Natural killer cell (primary cell): ENCODE measurements around the gene DEFB129. TPM values are rescaled to one million over a fixed set of nuclear protein-coding genes. Genes with fewer than 3 reads are reported as not detected.

Experiments used
- ATAC-seq, 3 donors: fragments of 150-1000 bp in 2 of 3; fragments of 200-7000 bp in 1 of 3; cut with Tn5 transposase; 1 replicate in 1 of 3; 2 replicates in 2 of 3; pipeline ENCODE4 v1.10.0; 2021; ENCODE audit warnings: mild to moderate bottlenecking in 2 of 3, moderate library complexity in 2 of 3
- DNase-seq, 2 donors: peaks; one replicate each; pipeline versions ENCODE4 v3.0.0 to v3.0.0-alpha.2; 2013 to 2021; ENCODE audit warnings: mixed read lengths in 1 of 2
- H3K27ac ChIP-seq: one replicate; pipeline ENCODE4 v1.5.1; 2013; ENCODE audit warnings: mild to moderate bottlenecking, low read length
- H3K27me3 ChIP-seq: one replicate; pipeline ENCODE4 v1.6.1; 2013; ENCODE audit warnings: low read length; ENCODE audit not compliant: control insufficient read depth, insufficient read depth
- H3K36me3 ChIP-seq: one replicate; pipeline ENCODE4 v1.6.1; 2013; ENCODE audit warnings: low read length; ENCODE audit not compliant: control insufficient read depth, insufficient read depth
- H3K4me1 ChIP-seq: one replicate; pipeline ENCODE4 v1.6.1; 2013; ENCODE audit warnings: low read length; ENCODE audit not compliant: control insufficient read depth, insufficient read depth
- H3K4me3 ChIP-seq: one replicate; pipeline ENCODE4 v1.5.1; 2013; ENCODE audit warnings: low read length
- H3K9me3 ChIP-seq: one replicate; pipeline ENCODE4 v1.6.1; 2013; ENCODE audit warnings: low read length; ENCODE audit not compliant: control insufficient read depth, insufficient read depth
- H3K27ac Mint-ChIP-seq, 2 donors: one replicate each; pipeline ENCODE4 v1.8.0; 2022; ENCODE audit warnings: mild to moderate bottlenecking in 2 of 2, mixed read lengths in 2 of 2, moderate library complexity in 1 of 2
- H3K27me3 Mint-ChIP-seq, 2 donors: one replicate each; pipeline ENCODE4 v1.8.0; 2022; ENCODE audit warnings: low read depth in 2 of 2, mixed read lengths in 2 of 2
- H3K36me3 Mint-ChIP-seq: one replicate; pipeline ENCODE4 v1.8.0; 2022; ENCODE audit warnings: mixed read lengths
- H3K4me1 Mint-ChIP-seq, 2 donors: one replicate each; pipeline ENCODE4 v1.8.0; 2022; ENCODE audit warnings: mixed read lengths in 2 of 2
- H3K4me3 Mint-ChIP-seq: one replicate; pipeline ENCODE4 v1.8.0; 2022; ENCODE audit warnings: mild to moderate bottlenecking, moderate library complexity, mixed read lengths
- H3K9me3 Mint-ChIP-seq, 2 donors: one replicate each; pipeline ENCODE4 v1.8.0; 2022; ENCODE audit warnings: mixed read lengths in 2 of 2
- CTCF ChIP-seq: fragments of 200-600 bp; IDR thresholded peaks from one replicate; pipeline ENCODE4 v1.8.0; 2022; ENCODE audit warnings: antibody characterized with exemption
- WGBS: methylation state at CpG from one replicate; pipeline ENCODE4 v1.1.7; 2013; ENCODE audit warnings: missing lambda C conversion rate; ENCODE audit not compliant: insufficient coverage; 5-methylcytosine and 5-hydroxymethylcytosine counted together
- intact Hi-C: fragments of 100-400 bp; cut with micrococcal nuclease; formaldehyde crosslinking; loops from one replicate; pipeline ENCODE4 v1.14.2; 2022
- total RNA-seq, 4 donors: library from RNA; stranded (reverse); fragments of 120-200 nt in 1 of 4; gene quantifications; one replicate each; pipeline versions ENCODE4 v1.2.3 to v1.2.4, GENCODE V29; 2013 to 2022

Gene DEFB129
- total RNA-seq, 3 donors from 2014 or later (not counting 1 experiment from before 2014, with no cell fraction given), result not detected

GRCh38 chr20:271528-271927 is 44.5 kb downstream of the DEFB129 start:
- peaks cover under 1 to 2% of the 10 kb centered on the region in 2 donors for H3K27me3 Mint-ChIP-seq
- no peak for TF ChIP-seq CTCF
- H3K4me3 Mint-ChIP-seq, result no peak overlapping the region

GRCh38 chr20:272718-273117 is 45.7 kb downstream of the DEFB129 start:
- no peak for DNase-seq
- Histone ChIP-seq H3K4me1 (no peaks in the 10 kb centered on the region), H3K27me3 (no peaks in the 10 kb centered on the region), H3K4me3 (no peak overlapping the region), H3K9me3 (no peaks in the 10 kb centered on the region), H3K36me3 (no peaks in the 10 kb centered on the region), H3K27ac (no peak overlapping the region)
- H3K27ac Mint-ChIP-seq, result no peak overlapping the region
- no peaks in the 10 kb centered on the region for H3K4me1 Mint-ChIP-seq
- no peaks in the 10 kb centered on the region for H3K36me3 Mint-ChIP-seq
- ATAC-seq, result no peak
- intact Hi-C loops, result no loop called here
- no peaks in the 10 kb centered on the region for H3K27me3 Mint-ChIP-seq
- no peaks in the 10 kb centered on the region for H3K9me3 Mint-ChIP-seq
- no peak for TF ChIP-seq CTCF
- H3K4me3 Mint-ChIP-seq, result no peak overlapping the region

More at GRCh38 chr20:271528-271927, 44.5 kb downstream of the DEFB129 start:
- ATAC-seq (no peak), DNase-seq (no peak)
- Histone ChIP-seq H3K9me3 (no peaks in the 10 kb centered on the region), H3K27ac (no peak overlapping the region), H3K4me3 (no peak overlapping the region), H3K4me1 (peaks cover 7% of the 10 kb centered on the region), H3K36me3 (no peaks in the 10 kb centered on the region), H3K27me3 (no peaks in the 10 kb centered on the region)
- Mint-ChIP-seq H3K9me3 (no peaks in the 10 kb centered on the region), H3K4me1 (peaks cover 7% of the 10 kb centered on the region in 2 donors), H3K36me3 (no peaks in the 10 kb centered on the region), H3K27ac (no peak overlapping the region)
- intact Hi-C loops, result no loop called here

- no peak for TF ChIP-seq CTCF
- no peak for DNase-seq
- Histone ChIP-seq H3K36me3 (no peaks in the 10 kb centered on the region), H3K27ac (no peak overlapping the region), H3K4me3 (no peak overlapping the region), H3K27me3 (no peaks in the 10 kb centered on the region), H3K4me1 (no peaks in the 10 kb centered on the region), H3K9me3 (no peaks in the 10 kb centered on the region)
- WGBS, result 71% methylated on average over 3 of the region's 3 CpGs
- no peak for ATAC-seq
- Mint-ChIP-seq H3K4me1 (no peaks in the 10 kb centered on the region), H3K9me3 (no peaks in the 10 kb centered on the region), H3K36me3 (no peaks in the 10 kb centered on the region), H3K4me3 (no peak overlapping the region), H3K27ac (no peak overlapping the region), H3K27me3 (no peaks in the 10 kb centered on the region)
- intact Hi-C loops, result no loop called here
Measured at GRCh38 chr20:273884-274283, 46.8 kb downstream of the DEFB129 start.

DNA sequence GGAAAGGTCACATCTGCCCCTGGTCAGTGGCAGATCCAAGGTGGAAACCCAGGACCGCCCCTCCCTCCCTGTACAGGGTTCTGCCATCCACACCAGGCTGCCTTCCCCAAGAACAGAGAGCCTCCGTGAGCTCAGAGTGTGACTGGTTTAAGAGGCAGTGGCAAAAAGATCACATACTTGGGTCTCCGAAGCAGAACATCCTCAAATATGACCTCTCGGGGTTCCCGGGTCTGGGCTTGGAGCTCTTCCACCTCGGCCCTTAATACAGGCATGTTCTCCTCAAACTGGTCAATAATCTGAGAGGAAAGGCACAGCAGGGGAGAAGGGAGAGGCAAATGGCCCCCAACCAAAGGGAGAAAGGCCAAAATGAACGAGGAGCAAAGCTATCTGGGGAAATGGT is 48.7 kb downstream of the DEFB129 start:
- Mint-ChIP-seq H3K27me3 (no peaks in the 10 kb centered on the region), H3K9me3 (no peaks in the 10 kb centered on the region), H3K4me3 (no peak overlapping the region), H3K36me3 (no peaks in the 10 kb centered on the region), H3K27ac (no peak overlapping the region), H3K4me1 (no peaks in the 10 kb centered on the region)
- ATAC-seq (no peak), DNase-seq (no peak)
- TF ChIP-seq CTCF, result no peak
- H3K27me3 ChIP-seq, result no peaks in the 10 kb centered on the region
- no peak overlapping the region for H3K4me3 ChIP-seq
- H3K9me3 ChIP-seq, result no peaks in the 10 kb centered on the region
- H3K27ac ChIP-seq, result no peak overlapping the region
- no peaks in the 10 kb centered on the region for H3K4me1 ChIP-seq
- 86% methylated on average over 7 of the region's 7 CpGs for WGBS
- no peaks in the 10 kb centered on the region for H3K36me3 ChIP-seq
- intact Hi-C loops, result no loop called here
